HEK293 (cell line): Measurements from ENCODE around the gene GORAB.

ENCODE experiments used
- CTCF ChIA-PET: fragments of 350-600 bp; formaldehyde crosslinking; extraction: SDS; loops from one replicate; lab custom pipeline; 2021; ENCODE audit warnings: antibody characterized with exemption; lab: Yijun Ruan, JAX
- POLR2A ChIA-PET: fragments of 300-600 bp; formaldehyde crosslinking; extraction: SDS; loops from one replicate; lab custom pipeline; 2020; ENCODE audit warnings: antibody characterized with exemption, inconsistent platforms; lab: Yijun Ruan, JAX
- H3K27ac ChIP-seq: fragments of 200-500 bp; sonication (Bioruptor generic); 2 replicates; pipeline ENCODE4 v1.5.1; 2014; ENCODE audit warnings: low read depth, low read length, control low read depth, inconsistent platforms; ENCODE audit errors: extremely low read depth
- H3K36me3 ChIP-seq, 2 experiments: fragments of 200-500 bp in 1 of 2; sonication (Bioruptor generic) in 1 of 2; 1 replicate in 1 of 2; 2 replicates in 1 of 2; pipeline ENCODE4 v1.5.1; 2014 to 2017; ENCODE audit warnings: inconsistent platforms in 2 of 2, low read length in 2 of 2; ENCODE audit not compliant: control insufficient read depth in 2 of 2, insufficient read depth in 1 of 2
- H3K4me1 ChIP-seq: fragments of 200-500 bp; sonication (Bioruptor generic); 2 replicates; pipeline ENCODE4 v1.5.1; 2014; ENCODE audit warnings: mild to moderate bottlenecking, low read length, inconsistent platforms; ENCODE audit not compliant: control insufficient read depth, insufficient read depth
- H3K4me3 ChIP-seq: 2 replicates; pipeline ENCODE4 v1.5.1; 2011; ENCODE audit warnings: low read depth, mild to moderate bottlenecking, control low read depth, low read length, moderate library complexity
- H3K9me3 ChIP-seq: fragments of 200-500 bp; sonication (Bioruptor generic); 2 replicates; pipeline ENCODE4 v1.5.1; 2014; ENCODE audit warnings: low read depth, low read length, inconsistent platforms; ENCODE audit not compliant: control insufficient read depth, insufficient read depth
- ATF2 ChIP-seq: fragments of 450-650 bp; formaldehyde crosslinking; IDR thresholded peaks from 2 replicates; pipeline ENCODE4 v1.5.1; 2016; ENCODE audit warnings: missing biosample characterization, missing genetic modification characterization, low read depth
- GLI4 ChIP-seq: fragments of 450-650 bp; formaldehyde crosslinking; IDR thresholded peaks from 2 replicates; pipeline ENCODE4 v1.5.1; 2016; ENCODE audit warnings: missing biosample characterization, missing genetic modification characterization
- GLIS2 ChIP-seq: fragments of 450-650 bp; formaldehyde crosslinking; IDR thresholded peaks from 2 replicates; pipeline ENCODE4 v1.5.1; 2016; ENCODE audit warnings: missing biosample characterization, missing genetic modification characterization
- TRIM28 ChIP-seq: IDR thresholded peaks from 2 replicates; pipeline ENCODE4 v1.6.1; 2011; ENCODE audit warnings: low read length, control low read depth, borderline replicate concordance
- ZBTB17 ChIP-seq: fragments of 450-650 bp; formaldehyde crosslinking; IDR thresholded peaks from 2 replicates; pipeline ENCODE4 v1.5.1; 2016; ENCODE audit warnings: missing biosample characterization, missing genetic modification characterization
- ZBTB20 ChIP-seq: fragments of 450-650 bp; formaldehyde crosslinking; IDR thresholded peaks from 2 replicates; pipeline ENCODE4 v1.5.1; 2016; ENCODE audit warnings: missing biosample characterization, missing genetic modification characterization
- ZBTB26 ChIP-seq: fragments of 450-650 bp; formaldehyde crosslinking; optimal IDR thresholded peaks from 2 replicates; pipeline ENCODE3; 2016; ENCODE audit warnings: missing biosample characterization, mild to moderate bottlenecking, missing genetic modification characterization
- ZBTB6 ChIP-seq: fragments of 450-650 bp; formaldehyde crosslinking; IDR thresholded peaks from 2 replicates; pipeline ENCODE4 v1.5.1; 2017; ENCODE audit warnings: missing biosample characterization, missing genetic modification characterization
- ZBTB7A ChIP-seq: fragments of 450-650 bp; formaldehyde crosslinking; IDR thresholded peaks from 2 replicates; pipeline ENCODE4 v1.5.1; 2016; ENCODE audit warnings: low read depth, missing biosample characterization, missing genetic modification characterization
- ZFP41 ChIP-seq: fragments of 450-650 bp; formaldehyde crosslinking; IDR thresholded peaks from 2 replicates; pipeline ENCODE4 v1.5.1; 2016; ENCODE audit warnings: missing biosample characterization, missing genetic modification characterization, borderline replicate concordance
- ZNF266 ChIP-seq: fragments of 450-650 bp; formaldehyde crosslinking; IDR thresholded peaks from 2 replicates; pipeline ENCODE4 v1.5.1; 2016; ENCODE audit warnings: missing biosample characterization, missing genetic modification characterization, low read depth
- ZNF280D ChIP-seq: fragments of 450-650 bp; formaldehyde crosslinking; IDR thresholded peaks from 2 replicates; pipeline ENCODE4 v1.5.1; 2016; ENCODE audit warnings: missing biosample characterization, missing genetic modification characterization
- ZNF302 ChIP-seq: fragments of 450-650 bp; formaldehyde crosslinking; IDR thresholded peaks from 2 replicates; pipeline ENCODE4 v1.5.1; 2016; ENCODE audit warnings: missing biosample characterization, missing genetic modification characterization, low read depth
- ZNF37A ChIP-seq: fragments of 450-650 bp; IDR thresholded peaks from 2 replicates; pipeline ENCODE4 v1.5.1; 2018; ENCODE audit warnings: missing biosample characterization, missing genetic modification characterization
- ZNF398 ChIP-seq: fragments of 450-650 bp; formaldehyde crosslinking; IDR thresholded peaks from 2 replicates; pipeline ENCODE4 v1.5.1; 2017; ENCODE audit warnings: missing biosample characterization, missing genetic modification characterization
- ZNF521 ChIP-seq: fragments of 450-650 bp; formaldehyde crosslinking; IDR thresholded peaks from 2 replicates; pipeline ENCODE4 v1.5.1; 2017; ENCODE audit warnings: missing biosample characterization, mild to moderate bottlenecking, missing genetic modification characterization
- ZNF555 ChIP-seq: fragments of 450-650 bp; formaldehyde crosslinking; conservative IDR thresholded peaks from 2 replicates; pipeline ENCODE4 v1.5.1; 2017; ENCODE audit warnings: missing biosample characterization, mild to moderate bottlenecking, missing genetic modification characterization, inconsistent platforms
- ZNF560 ChIP-seq: fragments of 450-650 bp; formaldehyde crosslinking; IDR thresholded peaks from 2 replicates; pipeline ENCODE4 v1.5.1; 2017; ENCODE audit warnings: missing biosample characterization, missing genetic modification characterization, borderline replicate concordance
- ZNF768 ChIP-seq: fragments of 450-650 bp; formaldehyde crosslinking; IDR thresholded peaks from 2 replicates; pipeline ENCODE4 v1.5.1; 2018; ENCODE audit warnings: missing biosample characterization, mild to moderate bottlenecking, missing genetic modification characterization
- ZNF830 ChIP-seq: fragments of 450-650 bp; IDR thresholded peaks from 2 replicates; pipeline ENCODE4 v1.5.0; 2018; ENCODE audit warnings: missing biosample characterization, missing genetic modification characterization, low read depth, mild to moderate bottlenecking, moderate library complexity

The GORAB gene

GRCh38 chr1:170547255-170547654, 15.3 kb downstream of the GORAB start (continued):
- TF ChIP-seq ZNF398 (tag by site-specific recombination): no peak
- no peak for TF ChIP-seq ZBTB17
- no peak for TF ChIP-seq ZBTB20 (tag by site-specific recombination)
- TF ChIP-seq ZFP41: no peak
- no peak for TF ChIP-seq ZBTB7A

GRCh38 chr1:170548497-170548896, 16.5 kb downstream of the GORAB start:
- POLR2A ChIA-PET: no interaction called here
- no peak overlapping the region for H3K4me3 ChIP-seq
- TF ChIP-seq TRIM28 (no peak), ZNF302 (no peak), ZNF521 (tag by site-specific recombination) (no peak), ZNF37A (tag by site-specific recombination) (no peak), ZNF266 (tag by site-specific recombination) (no peak), ATF2 (tag by site-specific recombination) (peak; percentile 22; the same call in 1 of the 2 replicates), ZBTB6 (tag by site-specific recombination) (no peak)
- no peaks in the 10 kb centered on the region for H3K9me3 ChIP-seq
- H3K36me3 ChIP-seq: peaks cover 34 to 77% of the 10 kb centered on the region in 2 experiments
- no peak overlapping the region for H3K27ac ChIP-seq
- CTCF ChIA-PET: no interaction called here
- H3K4me1 ChIP-seq: no peaks in the 10 kb centered on the region

- no peaks in the 10 kb centered on the region for H3K9me3 ChIP-seq
- POLR2A ChIA-PET: no interaction called here
- H3K27ac ChIP-seq: no peak overlapping the region
- no peaks in the 10 kb centered on the region for H3K4me1 ChIP-seq
- peaks cover 5 to 24% of the 10 kb centered on the region in 2 experiments; a peak in 2 of 3 replicates for H3K36me3 ChIP-seq
- H3K4me3 ChIP-seq: no peak overlapping the region
- CTCF ChIA-PET: no interaction called here
- TF ChIP-seq TRIM28: no peak
- no peak for TF ChIP-seq ZNF398 (tag by site-specific recombination)
- no peak for TF ChIP-seq GLI4 (tag by site-specific recombination)
- TF ChIP-seq ZNF266 (tag by site-specific recombination): no peak
Measured at GRCh38 chr1:170555370-170555769, 23.4 kb downstream of the GORAB start.

- H3K36me3 ChIP-seq: peaks cover 5 to 10% of the 10 kb centered on the region in 2 experiments; a peak in 2 of 3 replicates
- H3K4me1 ChIP-seq: no peaks in the 10 kb centered on the region
- POLR2A ChIA-PET: no interaction called here
- H3K9me3 ChIP-seq: no peaks in the 10 kb centered on the region
- CTCF ChIA-PET: interaction anchor here (0.8 kb wide), 1 partner anchor 747 kb away, joined by 3 read pairs; no protein-coding TSS in a partner anchor
- H3K27ac ChIP-seq: no peak overlapping the region
- no peak overlapping the region for H3K4me3 ChIP-seq
- TF ChIP-seq ZBTB26 (tag by site-specific recombination) (no peak), ZNF280D (tag by site-specific recombination) (no peak), ZNF555 (tag by site-specific recombination) (no peak), ZNF830 (tag by site-specific recombination) (no peak), ZNF768 (tag by site-specific recombination) (no peak), GLIS2 (tag by site-specific recombination) (no peak), ZNF560 (tag by site-specific recombination) (no peak)
Measured at GRCh38 chr1:170556917-170557316, 25.0 kb downstream of the GORAB start.
